ENCODE measurements around the gene RTL9. TPM values are rescaled to one million over a fixed set of nuclear protein-coding genes. Genes with fewer than 3 reads are reported as not detected.

The RTL9 gene
- total and polyA plus RNA-seq, 2 donors (not counting 3 experiments of a cell fraction or from before 2014, with no cell fraction given): not detected

DNA sequence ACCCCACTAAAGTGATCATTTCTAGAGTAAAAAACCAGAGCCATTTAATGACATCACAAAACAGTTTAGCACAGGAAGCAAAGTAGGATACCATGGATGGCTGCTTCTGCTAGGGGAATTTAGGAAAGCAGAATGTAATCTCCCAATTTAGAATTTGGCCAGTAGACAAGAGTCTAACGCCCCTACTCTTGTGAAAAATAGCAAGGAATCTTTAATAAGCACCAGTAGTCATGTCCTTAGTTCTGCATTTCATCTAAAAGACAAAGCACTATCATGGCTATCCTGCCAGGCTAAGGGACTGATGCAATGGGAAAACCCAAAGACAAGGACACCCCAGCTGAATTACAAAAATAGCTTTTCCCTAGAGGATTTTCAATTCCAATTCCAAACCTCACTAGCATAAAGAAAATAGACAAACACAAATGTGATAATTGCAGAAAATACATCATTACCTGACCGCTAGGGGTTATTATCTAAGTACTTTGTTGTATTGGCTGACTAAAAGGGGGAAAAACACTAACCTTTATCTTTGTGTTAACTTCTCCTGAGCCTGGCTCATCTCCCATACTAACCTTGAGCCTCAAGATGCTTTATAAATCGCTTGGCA, 38.2 kb upstream of the RTL9 start:
- no peak overlapping the region for H3K27ac ChIP-seq (ENCODE audit: insufficient read depth, low read depth, low read length)
- H3K27me3 ChIP-seq (ENCODE audit: control insufficient read depth in 2 of 2, insufficient read depth in 2 of 2, low read length in 2 of 2): no peaks in the 10 kb centered on the region
- dilution Hi-C loops (cut with MboI; ENCODE audit: extremely low pct_ligation_motif_present, low sequenced_read_pairs): no loop called here
- no peaks in the 10 kb centered on the region for H3K9me3 ChIP-seq (replicated peaks; ENCODE audit: control insufficient read depth, insufficient read depth, low read length)
- H3K9ac ChIP-seq (replicated peaks; ENCODE audit: extremely low read depth, insufficient read depth, low read length): no peak overlapping the region
- BruUV-seq (replicated peaks): no TSS peak
- H3K4me2 ChIP-seq (ENCODE audit: insufficient read depth, low read length): no peak overlapping the region
- DNase-seq (ENCODE audit: low read depth, low spot score): no peak
- H3K9me1 ChIP-seq (replicated peaks; ENCODE audit: control insufficient read depth, extremely low read depth, insufficient read depth, low read length): no peaks in the 10 kb centered on the region
- intact Hi-C loops (cut with micrococcal nuclease): no loop called here
- peaks cover 9% of the 10 kb centered on the region for H3K4me1 ChIP-seq (ENCODE audit: control insufficient read depth, extremely low read depth, insufficient read depth, low read length)
- no peak overlapping the region for H3K4me3 ChIP-seq (replicated peaks in 1 of 3; ENCODE audit: insufficient read depth in 1 of 3, low read depth in 1 of 3, low read length in 3 of 3)
- ChIA-PET CTCF (no interaction called here), POLR2A (no interaction called here)
- no peak overlapping the region for H2AFZ ChIP-seq (ENCODE audit: low read depth, low read length)
- TF ChIP-seq GATA2 (IDR thresholded peaks at IDR 0.05; ENCODE audit: insufficient read depth, insufficient read length, low read depth, low read length) (no peak), MYC (IDR thresholded peaks at IDR 0.05; ENCODE audit: low read depth, low read length) (no peak), POLR2AphosphoS5 (IDR thresholded peaks at IDR 0.05; ENCODE audit: insufficient read depth, low read depth, low read length) (no peak), POLR2A (IDR thresholded peaks at IDR 0.05; ENCODE audit: low read depth, low read length) (no peak), FOS (IDR thresholded peaks at IDR 0.05; ENCODE audit: borderline replicate concordance, insufficient read depth, low read length) (no peak), JUN (IDR thresholded peaks at IDR 0.05; ENCODE audit: borderline replicate concordance, insufficient read depth, insufficient read length, low read depth) (no peak), EZH2 (IDR thresholded peaks at IDR 0.05; ENCODE audit: borderline replicate concordance, low read depth, low read length, severe bottlenecking) (no peak)
- TF ChIP-seq, protein P1, sequence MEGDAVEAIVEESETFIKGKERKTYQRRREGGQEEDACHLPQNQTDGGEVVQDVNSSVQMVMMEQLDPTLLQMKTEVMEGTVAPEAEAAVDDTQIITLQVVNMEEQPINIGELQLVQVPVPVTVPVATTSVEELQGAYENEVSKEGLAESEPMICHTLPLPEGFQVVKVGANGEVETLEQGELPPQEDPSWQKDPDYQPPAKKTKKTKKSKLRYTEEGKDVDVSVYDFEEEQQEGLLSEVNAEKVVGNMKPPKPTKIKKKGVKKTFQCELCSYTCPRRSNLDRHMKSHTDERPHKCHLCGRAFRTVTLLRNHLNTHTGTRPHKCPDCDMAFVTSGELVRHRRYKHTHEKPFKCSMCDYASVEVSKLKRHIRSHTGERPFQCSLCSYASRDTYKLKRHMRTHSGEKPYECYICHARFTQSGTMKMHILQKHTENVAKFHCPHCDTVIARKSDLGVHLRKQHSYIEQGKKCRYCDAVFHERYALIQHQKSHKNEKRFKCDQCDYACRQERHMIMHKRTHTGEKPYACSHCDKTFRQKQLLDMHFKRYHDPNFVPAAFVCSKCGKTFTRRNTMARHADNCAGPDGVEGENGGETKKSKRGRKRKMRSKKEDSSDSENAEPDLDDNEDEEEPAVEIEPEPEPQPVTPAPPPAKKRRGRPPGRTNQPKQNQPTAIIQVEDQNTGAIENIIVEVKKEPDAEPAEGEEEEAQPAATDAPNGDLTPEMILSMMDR (IDR thresholded peaks at IDR 0.05; ENCODE audit: extremely low read depth in 1 of 2, insufficient read depth in 1 of 2, low read depth in 1 of 2, low read length in 2 of 2): no peak
- TF ChIP-seq, protein P2, sequence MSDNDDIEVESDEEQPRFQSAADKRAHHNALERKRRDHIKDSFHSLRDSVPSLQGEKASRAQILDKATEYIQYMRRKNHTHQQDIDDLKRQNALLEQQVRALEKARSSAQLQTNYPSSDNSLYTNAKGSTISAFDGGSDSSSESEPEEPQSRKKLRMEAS (IDR thresholded peaks at IDR 0.05; ENCODE audit: insufficient read depth, insufficient read length): no peak
- no peak for FAIRE-seq
- H3K79me2 ChIP-seq (ENCODE audit: control insufficient read depth, insufficient read depth, low read length): peaks cover 14% of the 10 kb centered on the region
- no peaks in the 10 kb centered on the region for H4K20me1 ChIP-seq (replicated peaks; ENCODE audit: control insufficient read depth, extremely low read depth, insufficient read depth, low read length)
- H3K36me3 ChIP-seq (ENCODE audit: control insufficient read depth in 2 of 2, extremely low read depth in 1 of 2, insufficient read depth in 2 of 2, low read length in 2 of 2): no peaks in the 10 kb centered on the region
